HG02642 (cell line): ENCODE data around the gene LDLRAD4.

Experiments used
- ATAC-seq: cut with Tn5 transposase; IDR thresholded peaks from one replicate; pipeline ENCODE4 v1.9.1; 2021; ENCODE audit warnings: mild to moderate bottlenecking; ENCODE audit not compliant: unreplicated experiment, poor library complexity

Gene LDLRAD4

GRCh38 chr18:13199169-13199568, 19.4 kb upstream of the LDLRAD4 start:
- ATAC-seq: no peak

GRCh38 chr18:13201292-13201691, 17.3 kb upstream of the LDLRAD4 start:
- ATAC-seq: no peak

- no peak for ATAC-seq
Measured at GRCh38 chr18:13202571-13202970, 16.0 kb upstream of the LDLRAD4 start.

- ATAC-seq: no peak
Measured at GRCh38 chr18:13206301-13206700, 12.3 kb upstream of the LDLRAD4 start.

- no peak for ATAC-seq
Measured at GRCh38 chr18:13207294-13207693, 11.3 kb upstream of the LDLRAD4 start.

GRCh38 chr18:13211534-13211933, 7.0 kb upstream of the LDLRAD4 start:
- no peak for ATAC-seq

GRCh38 chr18:13213036-13213795, 5.3 kb upstream of the LDLRAD4 start:
- no peak for ATAC-seq

- ATAC-seq: no peak
Measured at GRCh38 chr18:13214609-13215008, 4.0 kb upstream of the LDLRAD4 start.

GRCh38 chr18:13216092-13216582, 2.4 kb upstream of the LDLRAD4 start:
- ATAC-seq: no peak

- peak; percentile 61 for ATAC-seq
Measured at GRCh38 chr18:13216711-13217465, 1.7 kb upstream of the LDLRAD4 start.

- peak; percentile 38 for ATAC-seq
Measured at GRCh38 chr18:13217466-13217961, 1.0 kb upstream of the LDLRAD4 start.

- peak; percentile 26 for ATAC-seq
Measured at GRCh38 chr18:13217971-13218367, 591 bp upstream of the LDLRAD4 start.

- no peak for ATAC-seq
Measured at GRCh38 chr18:13218997-13219396, 437 bp downstream of the LDLRAD4 start.

GRCh38 chr18:13219593-13220159, 1.1 kb downstream of the LDLRAD4 start:
- ATAC-seq: no peak

GRCh38 chr18:13220361-13220991, 1.9 kb downstream of the LDLRAD4 start:
- no peak for ATAC-seq

- ATAC-seq: no peak
Measured at GRCh38 chr18:13221869-13222855, 3.6 kb downstream of the LDLRAD4 start.

- ATAC-seq: no peak
Measured at GRCh38 chr18:13222856-13223281, 4.3 kb downstream of the LDLRAD4 start.

GRCh38 chr18:13223311-13224143, 5.0 kb downstream of the LDLRAD4 start:
- no peak for ATAC-seq
